T-helper 2 cell treated with Interferon-gamma antibody and Interleukin-4, amounts not matched to agents 100 ng/mL and 5 ng/mL, for 36 hours (primary cell): ENCODE results near the gene XCL2. TPM values are rescaled to one million over a fixed set of nuclear protein-coding genes. Genes with fewer than 3 reads are reported as not detected.
"Not testable (repeated sequence)": the region's sequence is repeated elsewhere in the genome, so short reads cannot be mapped to it uniquely, and the experiment has no call there.

Experiments used
- intact Hi-C: fragments of 100-400 bp; cut with micrococcal nuclease; formaldehyde crosslinking; loops from one replicate; pipeline ENCODE4 v1.15.1; 2023
- total RNA-seq: library from RNA; stranded (reverse); gene quantifications from 2 replicates; pipeline ENCODE4 v1.2.3, GENCODE V29; 2022

XCL2 gene
- total RNA-seq, 1 donor from 2014 or later: 1.9 TPM

DNA sequence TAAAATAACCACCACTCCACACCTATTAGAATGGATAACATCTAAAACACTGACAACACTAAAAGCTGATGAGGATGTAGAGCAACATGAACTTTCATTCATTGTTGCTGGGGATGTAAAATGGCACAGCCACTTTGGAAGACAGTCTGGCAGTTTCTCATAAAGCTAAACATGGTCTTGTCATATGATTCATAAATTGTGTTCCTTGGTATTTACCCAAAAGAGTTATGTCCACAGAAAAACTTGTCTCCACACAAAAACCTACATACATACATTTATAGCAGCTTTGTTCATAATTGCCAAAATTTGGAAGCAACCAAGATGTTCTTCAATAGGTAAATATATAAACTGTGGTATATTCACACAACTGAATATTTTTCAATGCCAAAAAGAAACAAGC, 16.6 kb upstream of the XCL2 start:
- intact Hi-C loops: no loop called here

DNA sequence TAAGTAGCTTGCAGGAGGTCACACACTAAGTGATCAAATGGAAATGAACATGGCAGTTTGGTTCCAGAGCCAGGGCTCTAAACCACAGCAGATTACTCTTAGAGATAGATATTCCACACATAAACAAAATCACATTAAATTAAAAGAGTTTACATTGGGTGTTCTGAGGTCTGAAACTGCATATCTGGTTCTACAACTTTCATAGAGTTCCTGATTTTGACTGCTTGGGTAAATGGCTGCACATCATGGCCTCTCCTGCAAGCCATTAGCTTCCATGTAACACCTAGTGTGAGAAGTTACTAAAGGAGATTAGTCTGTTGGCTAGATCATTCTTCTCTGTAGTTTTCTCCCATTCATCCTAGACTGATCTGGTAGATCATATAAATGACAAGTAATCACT, 12.8 kb upstream of the XCL2 start:
- intact Hi-C loops: loop anchor here (5.0 to 10.0 kb wide), 2 partner anchors 34 to 92 kb away; no protein-coding TSS in a partner anchor

DNA sequence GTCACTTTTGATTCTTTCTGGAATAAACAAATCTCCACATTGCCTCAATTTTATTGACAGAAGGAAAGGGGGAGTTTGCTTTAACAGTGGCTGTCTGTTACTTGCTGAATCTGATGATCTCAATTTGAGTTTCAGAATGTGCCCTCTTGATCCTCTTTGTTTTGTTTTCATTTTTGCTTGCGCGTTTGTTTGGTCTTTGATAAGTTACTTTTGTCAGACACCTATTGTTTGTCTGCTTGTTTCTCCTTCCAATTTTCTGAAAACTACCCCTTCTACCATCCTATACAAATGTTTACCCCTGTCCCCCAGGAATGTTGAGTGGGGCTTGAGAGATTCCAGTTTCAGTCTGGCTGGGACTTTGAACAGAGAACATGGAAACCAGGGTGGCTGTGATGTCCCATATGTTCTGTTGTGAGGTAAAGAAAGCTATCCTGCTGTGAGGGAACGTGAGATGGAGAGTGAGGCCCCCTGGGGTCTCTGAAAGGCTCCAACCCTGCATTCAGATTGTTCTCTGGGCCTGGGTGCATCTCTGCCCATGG, 11.8 kb upstream of the XCL2 start:
- intact Hi-C loops: loop anchor here (5.0 to 10.0 kb wide), 2 partner anchors 33 to 91 kb away; no protein-coding TSS in a partner anchor

DNA sequence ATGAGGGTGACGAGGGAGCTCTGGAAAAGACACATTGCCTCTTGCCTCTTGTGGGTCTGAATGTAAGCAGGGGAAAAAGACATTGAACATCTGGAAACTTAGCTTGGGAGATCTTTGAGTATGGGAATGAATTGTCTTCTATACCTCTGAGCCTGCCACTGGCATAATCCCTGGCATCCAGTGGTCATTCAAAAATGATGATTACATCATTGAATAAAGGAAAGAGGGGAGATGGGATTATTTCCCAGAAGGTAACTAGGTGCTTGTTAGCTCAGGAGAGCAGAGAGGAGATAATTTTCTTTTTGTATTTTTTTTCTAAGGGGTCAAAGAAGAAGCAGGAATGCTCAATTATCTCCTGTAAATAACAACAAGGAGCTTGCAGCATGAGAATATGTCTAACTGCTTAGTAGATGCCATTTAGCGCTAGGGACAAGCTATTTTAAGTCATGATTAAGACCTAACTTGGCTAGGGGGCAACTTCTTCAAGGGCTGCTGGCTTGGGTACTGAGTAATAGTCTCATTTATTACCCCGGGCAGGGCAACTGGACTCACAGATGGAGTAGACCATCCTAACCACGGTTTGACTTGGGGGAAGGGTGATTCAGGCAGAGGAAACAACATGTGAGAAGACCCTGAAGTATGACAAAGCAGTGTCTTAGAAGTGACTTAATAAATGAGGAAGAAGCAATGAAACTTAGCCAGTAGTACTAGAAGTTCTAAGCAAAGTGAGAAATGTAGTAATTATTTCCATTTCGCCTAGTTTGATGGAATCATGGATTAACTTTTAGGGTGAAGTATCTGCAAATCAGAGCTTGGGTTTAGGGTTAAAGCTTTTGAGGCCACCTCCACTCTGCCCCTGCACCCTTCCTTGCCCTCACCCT, 11.0 kb upstream of the XCL2 start:
- intact Hi-C loops: loop anchor here (5.0 to 10.0 kb wide), 2 partner anchors 33 to 90 kb away; no protein-coding TSS in a partner anchor

DNA sequence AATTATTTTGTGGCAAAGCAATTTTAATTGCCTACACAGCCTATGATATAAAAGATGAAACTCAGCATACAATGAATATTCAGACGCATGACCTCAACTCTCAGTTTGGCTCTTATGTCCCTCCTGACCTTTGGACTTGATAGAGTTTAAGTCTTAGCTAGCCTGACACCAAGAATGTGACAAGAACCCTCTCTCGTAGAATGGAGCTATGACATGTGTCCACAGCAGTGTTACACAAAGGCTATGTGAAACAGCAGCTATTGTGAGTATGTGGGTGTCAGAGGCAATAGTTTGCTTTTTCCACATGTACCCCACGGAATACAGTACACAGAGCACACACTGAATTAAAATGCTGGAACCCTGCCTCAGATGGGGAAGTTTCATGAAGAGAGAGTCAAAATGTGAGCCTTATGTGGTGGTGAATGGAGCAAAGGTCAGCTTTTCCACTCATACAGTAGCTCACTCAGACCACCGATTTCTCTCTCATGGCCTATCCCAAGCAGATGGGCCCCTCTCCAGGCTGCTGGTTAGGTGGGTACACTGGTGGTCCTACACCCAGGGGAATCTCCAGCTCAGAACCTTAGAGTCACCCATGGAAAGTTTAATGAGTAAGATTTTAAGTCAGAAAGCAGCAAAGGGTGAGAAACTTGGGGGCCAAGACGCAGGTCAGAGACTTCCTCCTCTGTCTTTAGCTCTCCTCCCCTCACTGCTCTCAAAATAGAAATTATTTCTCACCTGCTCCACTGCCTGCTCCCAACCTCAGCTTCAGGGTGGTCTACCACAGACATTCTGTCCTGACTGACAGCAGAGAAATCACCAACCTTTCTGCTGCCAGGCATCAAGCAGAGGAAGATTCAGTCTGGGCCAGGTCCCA, 10.1 kb upstream of the XCL2 start:
- intact Hi-C loops: loop anchor here (10.0 kb wide), 1 partner anchor 89 kb away; no protein-coding TSS in a partner anchor

DNA sequence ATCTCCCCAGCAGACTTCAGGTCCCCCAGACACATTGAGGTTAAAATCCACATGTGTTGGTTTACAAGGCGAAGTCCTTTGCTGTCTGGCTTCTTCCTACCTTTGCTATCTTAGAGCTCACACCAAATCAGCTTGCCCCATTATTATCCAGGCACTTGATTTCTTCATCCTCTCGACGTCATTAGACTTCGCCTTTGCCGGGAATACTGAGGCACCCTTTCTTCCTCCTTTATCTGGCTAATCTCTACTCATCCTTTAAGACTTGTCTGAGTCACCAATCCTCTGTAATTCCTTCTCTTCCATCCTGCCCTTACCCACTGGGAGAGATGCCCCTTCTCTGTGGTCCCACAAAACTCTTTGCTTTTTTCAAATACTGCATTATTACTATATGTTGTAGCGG, 9.2 kb upstream of the XCL2 start:
- intact Hi-C loops: loop anchor here (10.0 kb wide), 1 partner anchor 88 kb away; no protein-coding TSS in a partner anchor

DNA sequence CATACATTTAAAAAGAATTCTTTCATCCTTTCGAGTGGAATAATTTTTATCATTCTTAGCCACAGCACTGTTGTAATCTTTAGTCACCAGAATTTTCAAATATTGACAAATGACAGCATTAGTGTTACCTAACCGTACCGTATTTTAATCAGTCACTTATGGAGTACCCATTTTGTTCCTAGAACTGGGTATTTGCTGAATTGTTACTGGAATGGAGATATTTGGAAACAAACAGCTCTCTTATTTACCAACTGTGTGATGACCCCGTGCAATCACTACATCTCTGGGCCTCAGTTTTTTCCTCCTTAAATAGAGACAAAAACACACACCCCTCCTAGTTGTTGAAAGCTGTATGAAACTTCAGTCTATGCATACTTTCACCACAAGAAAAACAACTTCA, 7.9 kb upstream of the XCL2 start:
- intact Hi-C loops: loop anchor here (10.0 kb wide), 1 partner anchor 87 kb away; no protein-coding TSS in a partner anchor

DNA sequence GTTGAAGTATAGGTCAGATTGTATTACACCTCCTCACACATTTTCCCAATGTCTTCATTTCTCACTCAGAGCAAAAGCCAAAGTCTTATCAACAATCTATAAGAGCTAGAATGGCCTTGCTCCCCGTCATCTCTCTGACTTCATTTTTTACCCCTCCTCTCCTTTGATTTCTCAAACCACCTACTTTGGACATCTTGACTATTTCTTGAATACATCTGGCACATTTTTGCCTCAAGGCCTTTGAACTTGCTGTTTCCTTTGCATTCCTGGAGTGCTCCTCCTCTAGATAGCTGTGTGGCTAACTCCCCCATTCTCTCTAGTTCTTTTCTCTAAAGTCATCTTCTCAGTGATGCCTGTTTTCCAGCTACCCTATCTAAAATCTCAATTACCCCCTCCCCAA, 7.2 kb upstream of the XCL2 start:
- intact Hi-C loops: loop anchor here (10.0 kb wide), 1 partner anchor 86 kb away; no protein-coding TSS in a partner anchor

DNA sequence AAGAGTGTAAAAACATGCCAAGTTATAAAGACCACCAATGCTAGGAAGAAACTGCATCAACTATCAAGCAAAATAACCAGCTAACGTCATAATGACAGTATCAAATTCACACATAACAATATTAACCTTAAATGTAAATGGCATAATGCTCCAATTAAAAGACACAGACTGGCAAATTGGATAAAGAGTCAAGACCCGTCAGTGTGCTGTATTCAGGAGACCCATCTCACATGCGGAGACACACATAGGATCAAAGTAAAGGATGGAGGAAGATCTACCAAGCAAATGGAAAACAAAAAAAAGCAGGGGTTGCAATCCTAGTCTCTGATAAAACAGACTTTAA, 2.7 kb upstream of the XCL2 start:
- intact Hi-C loops: not testable (repeated sequence)

DNA sequence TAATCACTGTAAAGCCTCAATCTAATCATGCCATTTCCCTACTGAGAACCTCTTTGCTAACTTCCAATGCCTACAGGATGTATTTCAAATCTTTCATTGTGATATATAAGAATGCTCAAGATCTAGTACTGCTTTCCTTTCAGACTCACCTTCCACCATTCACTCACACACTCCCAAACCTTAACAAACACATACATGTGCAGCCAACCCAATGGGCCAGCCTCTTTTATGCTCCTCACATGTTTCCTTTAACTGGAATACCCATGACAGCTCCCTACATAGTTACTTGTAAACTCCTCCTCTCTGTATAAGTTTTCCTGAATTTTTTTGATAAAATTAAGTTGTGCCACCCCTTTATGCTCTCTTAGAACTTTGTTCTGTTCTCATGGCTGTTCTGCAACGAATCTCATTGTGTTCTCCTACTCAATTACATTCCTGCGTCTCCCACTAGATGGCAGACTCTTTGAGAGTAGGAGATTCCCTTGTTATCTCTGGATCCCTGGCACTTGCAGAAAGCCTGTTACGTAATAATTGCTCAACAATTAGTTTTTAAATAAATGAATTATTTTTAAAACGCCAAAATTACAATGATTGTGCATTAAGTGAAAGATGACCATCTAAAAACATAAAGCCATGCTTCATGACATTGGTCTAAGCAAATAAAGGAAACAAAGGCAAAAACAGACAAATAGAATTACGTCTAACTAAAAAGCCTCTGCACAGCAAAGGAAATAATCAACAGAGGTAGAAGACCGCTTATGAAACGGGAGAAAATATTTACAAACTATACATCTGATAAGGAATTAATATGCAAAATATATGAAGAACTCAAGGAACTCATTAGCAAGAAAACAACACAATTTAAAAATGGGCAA, 2.1 kb upstream of the XCL2 start:
- intact Hi-C loops: not testable (repeated sequence)

DNA sequence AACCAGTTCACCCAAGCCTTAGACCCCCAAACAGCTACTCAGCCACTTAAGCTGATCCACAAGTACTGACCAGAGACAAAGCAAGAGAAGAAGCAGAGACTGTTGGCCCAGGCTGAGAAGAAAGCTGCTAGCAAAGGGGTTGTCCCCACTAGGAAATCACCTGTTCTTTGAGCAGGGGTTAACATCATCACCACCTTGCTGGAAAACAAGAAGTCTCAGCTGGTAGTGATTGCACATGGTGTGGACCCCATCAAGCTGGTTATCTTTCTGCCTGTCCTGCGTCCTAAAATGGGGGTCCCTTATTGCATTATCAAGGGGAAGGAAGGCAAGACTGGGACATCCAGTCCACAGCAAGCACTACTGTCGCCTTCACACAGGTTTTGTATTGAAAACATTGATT, 819 bp downstream of the XCL2 start:
- intact Hi-C loops: not testable (repeated sequence)

DNA sequence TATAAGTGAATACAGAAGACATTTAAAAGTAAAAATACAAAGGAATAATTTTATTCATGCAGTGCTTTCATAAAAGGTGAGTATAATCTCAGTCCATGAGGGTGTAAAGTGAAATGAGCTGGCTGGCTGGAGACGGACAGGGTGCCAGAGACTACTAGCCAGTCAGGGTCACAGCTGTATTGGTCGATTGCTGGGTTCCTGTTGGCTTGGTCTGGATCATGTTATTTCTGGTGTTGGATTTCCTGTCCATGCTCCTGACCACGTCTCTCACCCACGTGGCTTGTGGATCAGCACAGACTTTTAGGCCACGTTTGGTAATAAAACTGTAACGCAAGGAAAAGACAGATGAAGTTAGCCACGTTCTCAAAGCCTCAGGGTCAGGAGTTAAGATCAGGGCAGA, 3.0 kb downstream of the XCL2 start:
- intact Hi-C loops: not testable (repeated sequence)

DNA sequence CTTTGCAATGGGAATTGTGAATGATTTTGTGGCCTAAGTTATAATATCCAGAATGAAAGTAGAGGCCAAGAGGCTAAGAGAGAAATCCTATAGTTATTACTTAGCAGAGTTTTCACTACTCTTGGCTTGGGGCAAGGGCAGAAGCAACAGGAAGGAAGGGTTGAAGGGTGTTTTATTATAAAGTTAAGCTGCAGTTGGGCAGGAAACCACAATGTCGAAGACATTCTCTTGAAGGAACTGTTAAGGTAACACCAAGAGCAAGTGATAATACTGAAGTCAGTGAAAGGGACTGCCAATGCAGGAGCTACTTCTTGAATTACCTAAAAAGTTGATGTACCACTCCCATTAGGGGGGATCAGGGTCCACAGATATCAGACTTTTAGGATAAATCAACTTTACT, 8.3 kb downstream of the XCL2 start:
- intact Hi-C loops: loop anchor here (1.0 to 10.0 kb wide), 4 partner anchors 15 to 1179 kb away; partner anchors contain the start of gene SELL

DNA sequence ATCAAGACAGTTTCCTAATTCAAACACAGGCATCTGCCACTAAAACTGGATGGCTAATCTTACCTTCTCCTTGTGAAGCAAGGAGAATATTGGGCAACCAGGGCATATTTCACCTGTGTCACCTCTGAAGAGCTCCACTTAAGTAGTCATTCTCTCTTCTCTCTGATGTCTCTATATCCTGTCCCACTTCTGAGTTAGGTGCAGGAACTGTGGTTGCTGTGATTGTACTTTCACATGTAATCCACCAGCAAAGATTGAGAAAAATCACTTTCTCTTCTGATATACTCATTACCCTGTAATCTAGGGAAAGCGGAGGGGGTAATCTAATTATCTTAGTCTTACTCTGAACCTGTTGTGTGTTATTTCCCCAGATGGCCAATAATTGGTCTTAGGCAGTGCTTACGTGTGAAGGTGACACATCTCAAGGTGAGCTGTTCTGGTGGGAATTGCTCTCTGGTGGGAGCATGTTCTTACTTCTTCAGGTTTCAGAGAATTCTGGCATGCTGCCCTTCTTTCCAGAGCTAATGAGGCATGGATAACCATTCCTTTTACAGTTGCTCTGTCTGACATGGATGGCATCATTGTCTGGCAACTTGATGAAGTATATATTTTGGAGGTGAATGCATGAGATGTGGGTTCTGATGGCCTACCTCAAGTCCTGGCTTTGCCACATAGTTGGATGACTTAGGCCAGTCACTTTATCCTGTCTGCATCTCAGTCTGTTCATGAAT, 12.0 kb downstream of the XCL2 start:
- intact Hi-C loops: loop anchor here (10.0 kb wide), 1 partner anchor 1183 kb away; the partner anchor contains the start of gene SELL

DNA sequence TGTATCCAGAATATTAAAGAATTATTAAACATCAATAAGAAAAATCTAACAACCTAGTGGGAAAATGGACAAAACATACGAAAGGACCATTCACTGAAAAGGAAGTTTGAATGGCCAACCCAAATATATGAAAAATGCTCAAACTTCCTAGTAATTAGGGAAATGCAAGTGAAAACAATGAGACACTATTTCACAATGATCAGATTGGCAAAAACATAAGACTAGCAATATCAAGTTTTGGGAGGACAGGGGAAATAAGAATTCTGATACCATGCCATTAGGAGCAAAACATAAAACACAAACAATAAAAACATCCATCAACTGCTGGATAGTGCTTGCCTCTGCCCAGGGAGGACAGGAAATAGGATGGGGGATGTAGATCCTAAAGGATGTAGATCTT, 14.3 kb downstream of the XCL2 start:
- intact Hi-C loops: no loop called here

DNA sequence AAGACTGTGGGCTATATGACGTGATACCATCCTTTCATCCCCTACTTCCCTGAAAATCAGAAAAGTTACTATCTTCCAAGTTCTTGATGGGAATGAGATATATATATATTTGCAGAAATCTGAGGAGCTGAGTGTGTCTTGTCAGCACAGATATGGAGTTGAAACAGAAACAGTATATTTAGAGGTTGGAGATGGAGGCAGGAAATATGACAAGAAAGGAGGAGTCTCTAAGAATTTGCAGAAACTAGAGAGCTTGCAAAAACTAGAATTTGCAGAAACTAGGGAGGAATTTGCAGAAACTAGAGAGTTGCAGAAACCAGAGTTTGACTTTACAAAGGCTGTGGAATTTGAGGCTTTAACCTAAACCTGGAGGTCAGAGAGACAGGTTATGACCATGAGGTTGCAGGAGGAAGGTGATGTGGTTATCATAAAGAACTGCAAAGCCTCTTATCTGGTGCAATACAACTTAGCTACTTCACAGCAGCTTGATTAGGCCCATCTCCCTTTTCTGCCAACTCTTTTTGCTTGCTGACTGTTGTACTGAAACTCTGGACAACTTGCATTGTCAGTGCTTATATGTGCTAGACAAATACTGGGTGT, 22.3 kb downstream of the XCL2 start:
- intact Hi-C loops: loop anchor here (2.0 to 5.0 kb wide), 7 partner anchors 36 to 846 kb away; partner anchors contain the start of genes BLZF1 and NME7

DNA sequence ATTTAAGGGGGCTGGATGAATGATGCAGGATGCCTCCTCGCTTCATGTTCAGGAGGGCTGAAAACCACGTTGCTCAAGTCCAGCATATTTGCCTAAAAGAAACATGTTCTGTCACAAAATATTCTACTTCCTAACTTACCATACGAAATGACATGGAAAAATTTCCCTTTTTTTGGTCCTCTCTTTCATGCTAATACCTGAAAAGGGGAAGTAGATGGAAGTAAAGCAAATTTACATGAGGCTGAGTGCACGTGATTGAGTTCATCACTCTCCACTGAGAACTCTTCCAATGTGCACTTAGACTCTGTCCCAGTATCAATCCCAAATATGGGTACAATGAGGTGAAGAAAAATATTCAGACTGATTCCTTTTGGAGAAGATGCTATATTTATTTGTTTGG, 23.0 kb downstream of the XCL2 start:
- intact Hi-C loops: loop anchor here (1.0 to 5.0 kb wide), 8 partner anchors 14 to 846 kb away; partner anchors contain the start of genes BLZF1 and NME7

DNA sequence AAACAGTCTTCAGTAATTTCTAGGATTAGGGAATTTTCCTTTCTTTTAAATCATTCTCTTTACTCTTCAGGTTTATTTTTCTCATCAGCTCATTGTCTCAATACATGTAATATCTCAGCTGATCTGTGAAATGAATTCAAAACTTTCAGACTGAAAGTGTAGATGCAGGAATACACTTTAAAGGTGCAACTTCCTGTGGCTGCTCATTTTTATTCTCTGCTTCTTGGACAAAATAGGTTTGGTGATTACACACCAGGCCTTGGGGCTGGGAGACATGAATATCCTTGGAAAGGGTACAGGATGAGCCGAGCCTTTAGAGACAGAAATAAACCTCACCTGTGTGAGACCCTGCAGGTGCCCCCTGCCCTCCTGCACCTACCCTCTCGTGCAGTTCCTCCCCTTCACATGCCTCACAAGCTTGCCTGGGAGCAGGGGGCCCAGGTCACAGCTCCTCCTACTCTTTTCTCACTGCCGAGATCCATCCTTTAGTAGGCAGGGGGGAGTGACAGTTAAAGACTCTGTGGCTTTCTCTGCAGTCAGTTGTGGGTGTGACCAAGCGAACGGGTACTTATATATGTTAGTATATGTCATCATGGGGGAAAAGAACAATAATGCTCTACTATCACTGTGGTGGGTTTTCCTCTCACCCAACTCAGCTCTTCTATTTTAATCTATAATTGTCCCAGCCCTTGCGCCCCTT, 23.6 kb downstream of the XCL2 start:
- intact Hi-C loops: loop anchor here (1.0 to 5.0 kb wide), 8 partner anchors 15 to 847 kb away; partner anchors contain the start of genes BLZF1 and NME7
